Measurements from ENCODE around the gene LY6G5C. TPM values are rescaled to one million over a fixed set of nuclear protein-coding genes. Genes with fewer than 3 reads are reported as not detected.

Gene LY6G5C
- total and polyA plus RNA-seq, 2 of the 13 experiments (the other 11 are each of a cell fraction or from before 2014, with no cell fraction given) = 0.33 to 0.55 TPM

- TF ChIP-seq ZNF317 (CRISPR knock-in tag; IDR thresholded peaks at IDR 0.05) (no peak; the same call in none of the 2 replicates), HOXA3 (CRISPR knock-in tag; IDR thresholded peaks at IDR 0.05) (no peak; the same call in none of the 2 replicates), ZNF253 (CRISPR knock-in tag; IDR thresholded peaks at IDR 0.05; ENCODE audit: borderline replicate concordance) (no peak), MED1 (CRISPR knock-in tag; IDR thresholded peaks at IDR 0.05) (no peak; the same call in none of the 2 replicates), ZNF333 (CRISPR knock-in tag; IDR thresholded peaks at IDR 0.05; ENCODE audit: borderline replicate concordance) (no peak), ZNF710 (CRISPR knock-in tag; IDR thresholded peaks at IDR 0.05; ENCODE audit: borderline replicate concordance) (no peak), ZNF260 (CRISPR knock-in tag; IDR thresholded peaks at IDR 0.05; ENCODE audit: borderline replicate concordance, low read depth) (no peak), ZBTB43 (CRISPR knock-in tag; conservative IDR thresholded peaks at IDR 0.05) (peak; percentile 38; the same call in 1 of the 2 replicates), JUN (CRISPR knock-in tag; IDR thresholded peaks at IDR 0.05) (no peak; the same call in 1 of the 2 replicates), NR2F2 (IDR thresholded peaks at IDR 0.05; ENCODE audit: borderline replicate concordance, low read depth) (no peak), ZNF235 (CRISPR knock-in tag; IDR thresholded peaks at IDR 0.05; ENCODE audit: borderline replicate concordance) (0 out of 2 replicates have a peak, but pooled peaks have one; percentile 87), RFX5 (IDR thresholded peaks at IDR 0.05; ENCODE audit: low read depth, low read length) (no peak; the same call in 1 of the 2 replicates), SP4 (CRISPR knock-in tag; IDR thresholded peaks at IDR 0.05) (peak; percentile 78), MYC (CRISPR knock-in tag; IDR thresholded peaks at IDR 0.05; ENCODE audit: borderline replicate concordance) (no peak; the same call in 1 of the 2 replicates), NFIB (CRISPR knock-in tag; IDR thresholded peaks at IDR 0.05; ENCODE audit: borderline replicate concordance) (no peak), SKIL (CRISPR knock-in tag; IDR thresholded peaks at IDR 0.05; ENCODE audit: borderline replicate concordance) (no peak), NFYC (CRISPR knock-in tag; IDR thresholded peaks at IDR 0.05) (peak; percentile 17; the same call in 1 of the 2 replicates), ARNTL (CRISPR knock-in tag; IDR thresholded peaks at IDR 0.05) (no peak; the same call in none of the 2 replicates), DDIT3 (CRISPR knock-in tag; IDR thresholded peaks at IDR 0.05) (no peak), KAT8 (CRISPR knock-in tag; IDR thresholded peaks at IDR 0.05) (peak; percentile 22; the same call in 1 of the 2 replicates), ZFP36L2 (CRISPR knock-in tag; IDR thresholded peaks at IDR 0.05) (no peak), ZNF644 (CRISPR knock-in tag; IDR thresholded peaks at IDR 0.05; ENCODE audit: low read depth) (no peak), POLR2AphosphoS2 (IDR thresholded peaks at IDR 0.05; ENCODE audit: low read depth, low read length) (no peak)
These were observed 27.7 kb downstream of the LY6G5C start (continued) for GRCh38 chr6:31652925-31653724.
